K562 (cell line): ENCODE results near the gene C3. TPM values are rescaled to one million over a fixed set of nuclear protein-coding genes. Genes with fewer than 3 reads are reported as not detected.

Experiments used
- ATF3 ChIP-seq, 2 experiments: fragments of 450-650 bp in 1 of 2; sonication (generic) in 1 of 2; formaldehyde crosslinking in 1 of 2; IDR thresholded peaks in 1 of 2; conservative IDR thresholded peaks in 1 of 2; 2 replicates each; pipeline versions ENCODE4 v1.6.1 to v1.8.1; 2016 to 2023; ENCODE audit warnings: mild to moderate bottlenecking in 2 of 2, moderate library complexity in 2 of 2, inconsistent platforms in 1 of 2, missing genetic modification reagents in 1 of 2
- BCOR ChIP-seq: fragments of 450-650 bp; IDR thresholded peaks from 2 replicates; pipeline ENCODE4 v1.6.1; 2016
- BMI1 ChIP-seq: fragments of 150-350 bp; IDR thresholded peaks from 2 replicates; pipeline ENCODE4 v1.6.1; 2014; ENCODE audit warnings: low read length
- CTBP1 ChIP-seq: fragments of 450-650 bp; IDR thresholded peaks from 2 replicates; pipeline ENCODE4 v1.6.1; 2016; ENCODE audit warnings: borderline replicate concordance
- JUN ChIP-seq, 2 experiments: sonication (generic) in 1 of 2; formaldehyde crosslinking in 1 of 2; IDR thresholded peaks; 2 replicates each; pipeline versions ENCODE4 v1.6.1 to v1.8.0; 2012 to 2022; ENCODE audit warnings: borderline replicate concordance in 2 of 2, mild to moderate bottlenecking in 2 of 2, improper control_type of control experiment in 1 of 2, low read depth in 1 of 2, low read length in 1 of 2, missing genetic modification reagents in 1 of 2
- KAT8 ChIP-seq: fragments of 450-650 bp; IDR thresholded peaks from 2 replicates; pipeline ENCODE4 v1.6.1; 2016; ENCODE audit warnings: low read depth, mild to moderate bottlenecking
- MECOM ChIP-seq: fragments of 250-450 bp; sonication (Bioruptor Pico); IDR thresholded peaks from 2 replicates; pipeline ENCODE4 v1.8.0; 2022; ENCODE audit warnings: inconsistent platforms
- MEIS2 ChIP-seq: fragments of 450-650 bp; IDR thresholded peaks from 2 replicates; pipeline ENCODE4 v1.6.1; 2014; ENCODE audit warnings: mild to moderate bottlenecking; ENCODE audit not compliant: partially characterized antibody
- NR3C1 ChIP-seq: sonication (generic); formaldehyde crosslinking; IDR thresholded peaks from 2 replicates; pipeline ENCODE4 v1.8.1; 2022; ENCODE audit warnings: missing genetic modification reagents
- PTBP1 ChIP-seq: fragments of 200-400 bp; formaldehyde crosslinking; IDR thresholded peaks from 2 replicates; pipeline ENCODE4 v1.6.1; 2017; ENCODE audit warnings: low read depth, low read length
- RBM14 ChIP-seq: fragments of 200-400 bp; formaldehyde crosslinking; IDR thresholded peaks from 2 replicates; pipeline ENCODE4 v1.6.1; 2018; ENCODE audit warnings: low read depth, mild to moderate bottlenecking, low read length, moderate library complexity, borderline replicate concordance; ENCODE audit not compliant: insufficient read depth
- SIN3A ChIP-seq, 2 experiments: fragments of 150-350 bp in 1 of 2; IDR thresholded peaks; 2 replicates each; pipeline ENCODE4 v1.6.1; 2011 to 2016; ENCODE audit warnings: borderline replicate concordance in 2 of 2, low read depth in 2 of 2, low read length in 2 of 2, mild to moderate bottlenecking in 2 of 2, moderate library complexity in 2 of 2; ENCODE audit not compliant: control insufficient read depth in 1 of 2
- SP1 ChIP-seq: sonication (generic); formaldehyde crosslinking; IDR thresholded peaks from 2 replicates; pipeline ENCODE4 v1.8.1; 2022; ENCODE audit warnings: mild to moderate bottlenecking, missing genetic modification reagents
- SP2 ChIP-seq: IDR thresholded peaks from 2 replicates; pipeline ENCODE4 v1.6.1; 2011; ENCODE audit warnings: mild to moderate bottlenecking, low read depth, low read length, moderate library complexity; ENCODE audit not compliant: poor library complexity, severe bottlenecking; ENCODE audit errors: extremely low read depth
- SUPT5H ChIP-seq: fragments of 450-650 bp; IDR thresholded peaks from 2 replicates; pipeline ENCODE4 v1.6.1; 2016
- TCF3 ChIP-seq: sonication (generic); formaldehyde crosslinking; IDR thresholded peaks from 2 replicates; pipeline ENCODE4 v1.4.0; 2020; ENCODE audit warnings: mild to moderate bottlenecking, missing genetic modification reagents
- ZBTB7A ChIP-seq: IDR thresholded peaks from 2 replicates; pipeline ENCODE4 v1.6.1; 2011; ENCODE audit warnings: low read depth, mild to moderate bottlenecking, low read length, moderate library complexity, borderline replicate concordance; ENCODE audit not compliant: control insufficient read depth
- ZBTB8A ChIP-seq: fragments of 450-650 bp; IDR thresholded peaks from 2 replicates; pipeline ENCODE4 v1.6.1; 2018; ENCODE audit warnings: mild to moderate bottlenecking, moderate library complexity; ENCODE audit not compliant: partially characterized antibody
- ZKSCAN1 ChIP-seq: fragments of 150-350 bp; IDR thresholded peaks from 2 replicates; pipeline ENCODE4 v1.6.1; 2016; ENCODE audit warnings: low read depth, low read length
- ZNF224 ChIP-seq: sonication (generic); formaldehyde crosslinking; IDR thresholded peaks from 2 replicates; pipeline ENCODE4 v1.8.0; 2022; ENCODE audit warnings: mild to moderate bottlenecking, missing genetic modification reagents
- ZNF583 ChIP-seq: fragments of 250-450 bp; sonication (Bioruptor Pico); IDR thresholded peaks from 2 replicates; pipeline ENCODE4 v1.4.0; 2020
- ZNF707 ChIP-seq: fragments of 250-450 bp; sonication (Bioruptor Pico); conservative IDR thresholded peaks from 2 replicates; pipeline ENCODE4 v1.8.0; 2022; ENCODE audit warnings: inconsistent platforms, mild to moderate bottlenecking, moderate library complexity
- polyA plus RNA-seq, 8 experiments: library from polyadenylated mRNA; depleted of rRNA in 4 of 8; stranded (reverse) in 5 of 8; unstranded in 3 of 8; fragments of >200 nt; fragmentation: Nextera tagmentation in 2 of 8; fragmentation: Illumina TruSeq in 1 of 8; extraction: Ambion mirVana in 2 of 8; extraction: Trizol in 1 of 8; gene quantifications; 2 replicates each; pipeline versions ENCODE4 v1.2.1 to v1.2.3, GENCODE V29; 2011 to 2014; ENCODE audit warnings: inconsistent platforms in 1 of 8, missing spikeins in 1 of 8
- total RNA-seq, 7 experiments: library from RNA; depleted of rRNA in 6 of 7; stranded (reverse); fragments of >200 nt in 6 of 7; fragmentation: Illumina TruSeq in 2 of 7; extraction: Trizol in 2 of 7; gene quantifications; 2 replicates each; pipeline versions ENCODE4 v1.2.1 to v1.2.3, GENCODE V29; 2011 to 2021; ENCODE audit warnings: low replicate concordance in 1 of 7
- TF ChIP-seq, protein P1 (sequence below): IDR thresholded peaks from 2 replicates; pipeline ENCODE4 v1.6.1; 2014; ENCODE audit warnings: antibody characterized with exemption
- TF ChIP-seq, protein P2 (sequence below): fragments of 450-650 bp; IDR thresholded peaks from 2 replicates; pipeline ENCODE4 v1.6.1; 2016; ENCODE audit warnings: low read depth, mild to moderate bottlenecking, moderate library complexity
- TF ChIP-seq, protein P3 (sequence below): fragments of 250-450 bp; sonication (Bioruptor Pico); IDR thresholded peaks from 2 replicates; pipeline ENCODE4 v1.5.0; 2021

Gene C3
- total and polyA plus RNA-seq, 9 of the 15 experiments (the other 6 are each of a cell fraction or from before 2014, with no cell fraction given), result 0.59 to 10.6 (median 2.2) TPM

- 0 out of 2 replicates have a peak, but pooled peaks have one; percentile 77 for TF ChIP-seq PTBP1
- TF ChIP-seq ZNF224 (CRISPR knock-in tag), result no peak
- no peak for TF ChIP-seq TCF3 (CRISPR knock-in tag)
- peak; percentile 47; the same call in 1 of the 2 replicates for TF ChIP-seq ZKSCAN1
- no peak for TF ChIP-seq ZBTB8A
- TF ChIP-seq SP1, result no peak
- no peak for TF ChIP-seq SUPT5H
- no peak for TF ChIP-seq ZNF707 (CRISPR knock-in tag)
- no peak for TF ChIP-seq MEIS2
- TF ChIP-seq NR3C1 (CRISPR knock-in tag), result no peak
- TF ChIP-seq SIN3A (IDR thresholded peaks at IDR 0.05; ENCODE audit: borderline replicate concordance in 2 of 2, control insufficient read depth in 1 of 2, low read depth in 2 of 2, low read length in 2 of 2), result no peak
- TF ChIP-seq KAT8, result no peak
- TF ChIP-seq, protein P1, sequence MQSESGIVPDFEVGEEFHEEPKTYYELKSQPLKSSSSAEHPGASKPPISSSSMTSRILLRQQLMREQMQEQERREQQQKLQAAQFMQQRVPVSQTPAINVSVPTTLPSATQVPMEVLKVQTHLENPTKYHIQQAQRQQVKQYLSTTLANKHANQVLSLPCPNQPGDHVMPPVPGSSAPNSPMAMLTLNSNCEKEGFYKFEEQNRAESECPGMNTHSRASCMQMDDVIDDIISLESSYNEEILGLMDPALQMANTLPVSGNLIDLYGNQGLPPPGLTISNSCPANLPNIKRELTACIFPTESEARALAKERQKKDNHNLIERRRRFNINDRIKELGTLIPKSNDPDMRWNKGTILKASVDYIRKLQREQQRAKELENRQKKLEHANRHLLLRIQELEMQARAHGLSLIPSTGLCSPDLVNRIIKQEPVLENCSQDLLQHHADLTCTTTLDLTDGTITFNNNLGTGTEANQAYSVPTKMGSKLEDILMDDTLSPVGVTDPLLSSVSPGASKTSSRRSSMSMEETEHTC, result no peak
- 0 out of 2 replicates have a peak, but pooled peaks have one; percentile 50 for TF ChIP-seq RBM14
- TF ChIP-seq, protein P2, sequence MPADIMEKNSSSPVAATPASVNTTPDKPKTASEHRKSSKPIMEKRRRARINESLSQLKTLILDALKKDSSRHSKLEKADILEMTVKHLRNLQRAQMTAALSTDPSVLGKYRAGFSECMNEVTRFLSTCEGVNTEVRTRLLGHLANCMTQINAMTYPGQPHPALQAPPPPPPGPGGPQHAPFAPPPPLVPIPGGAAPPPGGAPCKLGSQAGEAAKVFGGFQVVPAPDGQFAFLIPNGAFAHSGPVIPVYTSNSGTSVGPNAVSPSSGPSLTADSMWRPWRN, result no peak
- TF ChIP-seq CTBP1, result 0 out of 2 replicates have a peak, but pooled peaks have one; percentile 10
- TF ChIP-seq MECOM (CRISPR knock-in tag), result no peak
- TF ChIP-seq JUN (IDR thresholded peaks at IDR 0.05; ENCODE audit: borderline replicate concordance, low read depth, low read length), result no peak
- TF ChIP-seq JUN (CRISPR knock-in tag; IDR thresholded peaks at IDR 0.05; ENCODE audit: borderline replicate concordance), result no peak
- no peak for TF ChIP-seq ZBTB7A
- TF ChIP-seq BCOR, result peak; percentile 97
- no peak for TF ChIP-seq BMI1
- no peak for TF ChIP-seq SP2
- no peak for TF ChIP-seq ZNF583 (CRISPR knock-in tag)
- no peak for TF ChIP-seq ATF3 (IDR thresholded peaks at IDR 0.05)
- no peak for TF ChIP-seq ATF3 (CRISPR knock-in tag; conservative IDR thresholded peaks at IDR 0.05)
- TF ChIP-seq, protein P3, sequence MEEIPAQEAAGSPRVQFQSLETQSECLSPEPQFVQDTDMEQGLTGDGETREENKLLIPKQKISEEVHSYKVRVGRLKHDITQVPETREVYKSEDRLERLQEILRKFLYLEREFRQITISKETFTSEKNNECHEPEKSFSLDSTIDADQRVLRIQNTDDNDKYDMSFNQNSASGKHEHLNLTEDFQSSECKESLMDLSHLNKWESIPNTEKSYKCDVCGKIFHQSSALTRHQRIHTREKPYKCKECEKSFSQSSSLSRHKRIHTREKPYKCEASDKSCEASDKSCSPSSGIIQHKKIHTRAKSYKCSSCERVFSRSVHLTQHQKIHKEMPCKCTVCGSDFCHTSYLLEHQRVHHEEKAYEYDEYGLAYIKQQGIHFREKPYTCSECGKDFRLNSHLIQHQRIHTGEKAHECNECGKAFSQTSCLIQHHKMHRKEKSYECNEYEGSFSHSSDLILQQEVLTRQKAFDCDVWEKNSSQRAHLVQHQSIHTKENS (CRISPR knock-in tag), result no peak
These were observed 13.1 kb upstream of the C3 start (continued) for GRCh38 chr19:6733338-6734095.
